Activated CD8-positive, alpha-beta memory T cell treated with anti-CD3 and anti-CD28 coated beads for 1 hour (primary cell): ENCODE results near the gene SAMD14.
A peak's percentile ranks its signal among the peaks of the same experiment; 100 is the strongest.

Experiments
- DNase-seq, 2 donors: peaks; one replicate each; pipeline ENCODE4 v3.0.0-alpha.2; 2020; ENCODE audit warnings: low read depth in 1 of 2; ENCODE audit errors: extremely low read depth in 1 of 2

Gene SAMD14

GRCh38 chr17:50097926-50098325 is 32.0 kb downstream of the SAMD14 start:
- no peak for DNase-seq

GRCh38 chr17:50097455-50097854 is 32.5 kb downstream of the SAMD14 start:
- no peak for DNase-seq

GRCh38 chr17:50096758-50097157 is 33.2 kb downstream of the SAMD14 start:
- DNase-seq, result no peak

GRCh38 chr17:50096092-50096491 is 33.9 kb downstream of the SAMD14 start:
- DNase-seq, result no peak

GRCh38 chr17:50095626-50096037 is 34.3 kb downstream of the SAMD14 start:
- no peak for DNase-seq

GRCh38 chr17:50094753-50095619 is 35.0 kb downstream of the SAMD14 start, which contains the start of gene PDK2:
Gene PDK2, plus strand, starts transcription at chr17:50095351. Its CDS starts 85 bp downstream, at chr17:50095436.
- peak; percentile 87 to 93 for DNase-seq

- DNase-seq, result peak; percentile 77 to 83
Measured at GRCh38 chr17:50094243-50094752, 35.7 kb downstream of the SAMD14 start.

GRCh38 chr17:50093807-50094206 is 36.2 kb downstream of the SAMD14 start:
- DNase-seq, result no peak

GRCh38 chr17:50093246-50093645 is 36.7 kb downstream of the SAMD14 start:
- DNase-seq, result no peak

- no peak for DNase-seq
Measured at GRCh38 chr17:50091918-50092285, 38.1 kb downstream of the SAMD14 start.

GRCh38 chr17:50090971-50091917 is 38.7 kb downstream of the SAMD14 start:
- DNase-seq, result no peak

- DNase-seq, result no peak
Measured at GRCh38 chr17:50090071-50090470, 39.9 kb downstream of the SAMD14 start.

GRCh38 chr17:50088952-50089825 is 40.8 kb downstream of the SAMD14 start:
- no peak for DNase-seq

GRCh38 chr17:50087912-50088405 is 42.0 kb downstream of the SAMD14 start:
- DNase-seq, result no peak

GRCh38 chr17:50087246-50087911 is 42.6 kb downstream of the SAMD14 start:
- peak; percentile 32 to 61 for DNase-seq

- no peak for DNase-seq
Measured at GRCh38 chr17:50081757-50082156, 48.2 kb downstream of the SAMD14 start.

- no peak for DNase-seq
Measured at GRCh38 chr17:50080827-50081226, 49.1 kb downstream of the SAMD14 start.

GRCh38 chr17:50080096-50080480 is 49.9 kb downstream of the SAMD14 start:
- no peak for DNase-seq

- DNase-seq, result no peak
Measured at GRCh38 chr17:50079334-50080095, 50.4 kb downstream of the SAMD14 start.
